Liver (tissue), 3 donors: ENCODE data around the gene PHF20.
"Not testable (repeated sequence)": the region's sequence is repeated elsewhere in the genome, so short reads cannot be mapped to it uniquely, and the experiment has no call there.

Experiments used
- CTCF ChIP-seq: fragments of 150-350 bp; IDR thresholded peaks from 2 replicates; pipeline ENCODE4 v1.5.1; 2017; ENCODE audit warnings: improper control_type of control experiment, low read depth, low read length; ENCODE audit not compliant: missing input control
- FOXA1 ChIP-seq: IDR thresholded peaks from 2 replicates; pipeline ENCODE4 v1.6.1; 2016; ENCODE audit warnings: antibody characterized with exemption
- GABPA ChIP-seq, 2 donors: IDR thresholded peaks in 1 of 2; conservative IDR thresholded peaks in 1 of 2; 2 replicates each; pipeline ENCODE4 v1.6.1; 2016; ENCODE audit warnings: antibody characterized with exemption in 2 of 2, mild to moderate bottlenecking in 1 of 2, moderate library complexity in 1 of 2
- JUND ChIP-seq, 2 donors: IDR thresholded peaks; 2 replicates each; pipeline ENCODE4 v1.6.1; 2016; ENCODE audit warnings: antibody characterized with exemption in 2 of 2
- RAD21 ChIP-seq, 2 donors: IDR thresholded peaks; 2 replicates each; pipeline ENCODE4 v1.6.1; 2016; ENCODE audit warnings: antibody characterized with exemption in 2 of 2, mild to moderate bottlenecking in 2 of 2
- RXRA ChIP-seq, 2 donors: IDR thresholded peaks; 2 replicates each; pipeline ENCODE4 v1.6.1; 2017 to 2018; ENCODE audit warnings: antibody characterized with exemption in 2 of 2, mild to moderate bottlenecking in 1 of 2
- SP1 ChIP-seq: IDR thresholded peaks from 2 replicates; pipeline ENCODE4 v1.6.1; 2018; ENCODE audit warnings: antibody characterized with exemption, mild to moderate bottlenecking
- TAF1 ChIP-seq: conservative IDR thresholded peaks from 2 replicates; pipeline ENCODE4 v1.6.1; 2016; ENCODE audit warnings: antibody characterized with exemption, mild to moderate bottlenecking
- YY1 ChIP-seq: IDR thresholded peaks from 2 replicates; pipeline ENCODE4 v1.6.1; 2016; ENCODE audit warnings: antibody characterized with exemption, mild to moderate bottlenecking
- TF ChIP-seq, protein P1 (sequence below): IDR thresholded peaks from 2 replicates; pipeline ENCODE4 v1.6.1; 2016; ENCODE audit warnings: antibody characterized with exemption
- TF ChIP-seq, protein P2 (sequence below): IDR thresholded peaks from 2 replicates; pipeline ENCODE4 v1.6.1; 2016; ENCODE audit warnings: antibody characterized with exemption, mild to moderate bottlenecking
- donor health status: healthy.
- donor health status: healthy.

DNA sequence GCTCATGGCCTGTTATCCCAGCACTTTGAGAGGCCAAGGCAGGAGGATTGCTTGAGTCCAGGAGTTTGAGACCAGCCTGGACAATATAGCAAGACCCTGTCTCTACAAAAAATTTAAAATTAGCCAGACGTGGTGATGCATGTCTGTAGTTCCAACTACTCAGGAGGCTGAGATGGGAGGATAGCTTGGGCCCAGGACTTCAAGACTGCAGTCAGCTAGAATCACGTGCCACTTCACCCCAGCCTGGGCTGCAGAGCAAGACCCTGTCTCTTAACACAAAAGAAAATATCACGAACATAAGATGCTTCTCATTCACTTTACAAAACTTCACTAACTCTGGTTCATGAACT, 27.3 kb upstream of the PHF20 start:
- TF ChIP-seq CTCF; RAD21 (IDR thresholded peaks at IDR 0.05); YY1; FOXA1; SP1; JUND (IDR thresholded peaks at IDR 0.05); RXRA (IDR thresholded peaks at IDR 0.05); GABPA (IDR thresholded peaks at IDR 0.05 in 1 of 2, conservative IDR thresholded peaks at IDR 0.05 in 1 of 2); TAF1: not testable (repeated sequence)
- TF ChIP-seq, protein P1, sequence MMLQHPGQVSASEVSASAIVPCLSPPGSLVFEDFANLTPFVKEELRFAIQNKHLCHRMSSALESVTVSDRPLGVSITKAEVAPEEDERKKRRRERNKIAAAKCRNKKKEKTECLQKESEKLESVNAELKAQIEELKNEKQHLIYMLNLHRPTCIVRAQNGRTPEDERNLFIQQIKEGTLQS, result not testable (repeated sequence)
- TF ChIP-seq, protein P2, sequence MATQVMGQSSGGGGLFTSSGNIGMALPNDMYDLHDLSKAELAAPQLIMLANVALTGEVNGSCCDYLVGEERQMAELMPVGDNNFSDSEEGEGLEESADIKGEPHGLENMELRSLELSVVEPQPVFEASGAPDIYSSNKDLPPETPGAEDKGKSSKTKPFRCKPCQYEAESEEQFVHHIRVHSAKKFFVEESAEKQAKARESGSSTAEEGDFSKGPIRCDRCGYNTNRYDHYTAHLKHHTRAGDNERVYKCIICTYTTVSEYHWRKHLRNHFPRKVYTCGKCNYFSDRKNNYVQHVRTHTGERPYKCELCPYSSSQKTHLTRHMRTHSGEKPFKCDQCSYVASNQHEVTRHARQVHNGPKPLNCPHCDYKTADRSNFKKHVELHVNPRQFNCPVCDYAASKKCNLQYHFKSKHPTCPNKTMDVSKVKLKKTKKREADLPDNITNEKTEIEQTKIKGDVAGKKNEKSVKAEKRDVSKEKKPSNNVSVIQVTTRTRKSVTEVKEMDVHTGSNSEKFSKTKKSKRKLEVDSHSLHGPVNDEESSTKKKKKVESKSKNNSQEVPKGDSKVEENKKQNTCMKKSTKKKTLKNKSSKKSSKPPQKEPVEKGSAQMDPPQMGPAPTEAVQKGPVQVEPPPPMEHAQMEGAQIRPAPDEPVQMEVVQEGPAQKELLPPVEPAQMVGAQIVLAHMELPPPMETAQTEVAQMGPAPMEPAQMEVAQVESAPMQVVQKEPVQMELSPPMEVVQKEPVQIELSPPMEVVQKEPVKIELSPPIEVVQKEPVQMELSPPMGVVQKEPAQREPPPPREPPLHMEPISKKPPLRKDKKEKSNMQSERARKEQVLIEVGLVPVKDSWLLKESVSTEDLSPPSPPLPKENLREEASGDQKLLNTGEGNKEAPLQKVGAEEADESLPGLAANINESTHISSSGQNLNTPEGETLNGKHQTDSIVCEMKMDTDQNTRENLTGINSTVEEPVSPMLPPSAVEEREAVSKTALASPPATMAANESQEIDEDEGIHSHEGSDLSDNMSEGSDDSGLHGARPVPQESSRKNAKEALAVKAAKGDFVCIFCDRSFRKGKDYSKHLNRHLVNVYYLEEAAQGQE, result not testable (repeated sequence)
